GM18868 (cell line): Measurements from ENCODE around the gene NEGR1.
A peak's percentile ranks its signal among the peaks of the same experiment; 100 is the strongest.

Source experiments
- ATAC-seq: cut with Tn5 transposase; IDR thresholded peaks from one replicate; pipeline ENCODE4 v1.9.1; 2021; ENCODE audit warnings: mild to moderate bottlenecking, moderate library complexity; ENCODE audit not compliant: unreplicated experiment

Gene NEGR1

GRCh38 chr1:71787699-71788098 is 494.6 kb downstream of the NEGR1 start:
- ATAC-seq, result no peak

DNA sequence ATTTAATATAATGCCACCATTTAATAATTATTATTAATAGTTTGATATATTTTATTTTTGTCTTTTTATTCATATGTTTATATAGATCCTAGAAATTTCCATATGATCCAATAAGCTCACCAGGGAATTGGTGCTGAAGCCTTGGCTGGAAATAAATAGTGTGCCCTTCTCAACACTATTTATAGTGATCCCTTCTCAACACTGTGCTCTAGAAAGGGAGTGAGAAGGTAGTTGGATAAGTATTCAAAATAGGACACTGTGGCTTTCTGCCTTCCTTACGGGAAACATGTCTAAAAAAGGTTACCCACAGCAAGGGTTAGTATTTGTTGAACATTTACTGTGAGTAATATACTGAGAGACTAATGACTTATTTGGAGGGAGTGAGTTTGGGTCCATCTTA is 496.1 kb downstream of the NEGR1 start:
- no peak for ATAC-seq

- ATAC-seq, result no peak
Observed at GRCh38 chr1:71785450-71785849, 496.9 kb downstream of the NEGR1 start.

- no peak for ATAC-seq
Observed at GRCh38 chr1:71785000-71785399, 497.3 kb downstream of the NEGR1 start.

DNA sequence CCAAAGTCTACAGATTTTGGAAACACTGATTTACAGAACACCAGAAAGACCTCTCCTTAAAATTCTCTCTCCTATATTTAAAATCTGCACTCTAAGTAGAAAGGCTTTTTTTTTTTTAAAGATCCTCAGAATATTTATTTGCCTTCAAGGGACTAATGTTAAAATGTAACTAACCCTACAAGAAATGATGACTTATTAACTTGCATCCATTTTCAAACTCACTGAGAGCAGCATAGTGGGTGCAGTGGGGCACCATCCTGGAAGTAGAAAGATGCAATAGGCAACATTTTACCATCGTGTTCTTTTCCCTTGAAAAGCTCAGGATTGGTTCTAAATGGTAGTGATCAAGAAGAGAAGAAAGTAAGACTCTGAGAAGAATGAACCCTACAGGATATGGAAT is 498.1 kb downstream of the NEGR1 start:
- ATAC-seq, result no peak

- ATAC-seq, result no peak
Observed at GRCh38 chr1:71783071-71783470, 499.3 kb downstream of the NEGR1 start.

DNA sequence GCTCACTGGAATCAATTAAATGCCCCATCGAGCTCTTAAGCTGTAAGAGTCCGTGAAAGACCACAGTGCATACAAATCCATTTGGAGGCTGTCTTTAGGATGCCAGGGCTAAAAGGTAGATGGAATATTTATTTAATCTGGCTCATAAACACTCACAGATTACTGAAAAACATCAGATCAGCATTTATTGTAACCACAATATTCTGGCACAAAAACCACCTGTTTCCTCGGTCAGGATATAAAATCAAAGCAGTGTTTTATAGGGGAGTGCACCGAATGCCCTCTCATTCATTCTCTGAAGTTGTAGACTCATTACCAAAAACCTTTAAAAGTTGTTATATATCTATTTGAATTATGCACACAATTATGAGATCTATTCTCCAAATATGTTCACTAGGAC is 500.9 kb downstream of the NEGR1 start:
- no peak for ATAC-seq

DNA sequence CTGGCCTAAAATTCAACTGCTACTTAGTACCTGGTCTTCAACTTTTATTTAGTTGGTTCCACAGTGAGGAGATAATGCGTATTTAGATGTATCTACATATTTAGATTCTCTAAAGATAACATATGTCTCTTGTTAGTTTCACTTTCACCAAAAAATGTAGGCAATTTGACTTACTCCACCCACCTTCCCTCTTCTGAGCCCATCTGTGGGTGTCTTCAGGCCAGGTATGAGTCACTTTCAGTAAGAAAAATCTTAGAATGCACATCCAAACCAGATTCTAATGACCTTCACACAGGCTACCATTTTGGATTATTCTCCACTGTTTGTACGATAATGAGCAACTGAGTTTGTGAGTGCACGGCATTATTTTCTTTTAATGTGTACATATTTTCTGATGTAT is 501.7 kb downstream of the NEGR1 start:
- peak; percentile 83 for ATAC-seq

DNA sequence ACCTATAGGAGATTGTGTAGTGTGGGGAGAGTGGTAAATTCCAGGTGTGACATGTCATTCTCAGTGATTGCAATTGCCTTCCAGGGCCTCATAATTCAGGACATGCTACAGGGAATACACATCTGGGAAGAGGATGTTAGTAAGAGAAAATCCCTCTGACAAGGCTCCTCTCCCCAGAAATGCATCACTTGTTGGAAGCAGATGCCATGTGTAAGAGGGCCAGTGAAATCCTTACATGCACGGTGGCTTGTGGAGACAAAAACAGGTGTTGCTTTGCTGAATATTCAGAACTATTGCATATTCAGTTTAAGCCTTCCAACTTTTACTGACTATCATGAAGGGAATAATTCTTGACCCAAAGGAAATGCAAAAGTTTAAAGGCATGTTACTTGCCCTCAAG is 503.4 kb downstream of the NEGR1 start:
- no peak for ATAC-seq

- no peak for ATAC-seq
Observed at GRCh38 chr1:71777094-71777493, 505.2 kb downstream of the NEGR1 start.

DNA sequence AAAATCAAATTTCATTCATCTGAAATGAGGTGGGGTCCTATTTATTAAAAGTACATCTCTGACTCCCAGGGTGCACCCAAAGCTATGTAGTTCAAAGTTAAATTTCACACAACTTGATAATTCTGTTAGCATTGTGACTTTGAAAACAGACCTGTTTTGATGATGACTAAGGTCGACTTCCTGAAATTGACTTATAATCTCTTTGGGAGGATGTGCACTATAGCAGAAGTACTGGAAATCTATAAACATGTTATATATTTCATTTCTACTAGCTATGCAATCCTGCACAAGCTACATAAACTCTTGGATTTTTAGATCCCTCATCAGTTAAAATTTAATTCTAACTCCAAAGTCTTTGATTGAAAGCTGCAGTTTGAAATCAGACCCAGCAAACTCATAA is 507.6 kb downstream of the NEGR1 start:
- ATAC-seq, result no peak

DNA sequence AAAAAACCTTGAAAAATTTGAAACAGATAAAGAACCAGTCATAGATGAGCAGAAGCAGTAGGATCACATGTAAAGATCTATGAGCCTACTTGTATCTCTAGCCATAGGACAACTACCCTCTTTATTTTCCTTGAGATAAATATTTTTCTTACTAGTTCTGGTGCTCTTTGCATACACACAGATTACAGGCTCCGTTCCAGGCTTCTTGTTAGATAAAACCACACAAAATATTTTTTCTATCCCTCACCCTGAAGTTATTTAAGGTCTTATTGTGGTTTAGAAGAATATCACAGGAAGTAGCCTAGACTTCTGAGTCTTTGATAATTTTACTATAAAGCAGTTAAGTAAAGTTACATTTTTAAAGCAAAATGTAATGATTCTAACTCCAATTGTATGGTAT is 512.2 kb downstream of the NEGR1 start:
- ATAC-seq, result no peak

DNA sequence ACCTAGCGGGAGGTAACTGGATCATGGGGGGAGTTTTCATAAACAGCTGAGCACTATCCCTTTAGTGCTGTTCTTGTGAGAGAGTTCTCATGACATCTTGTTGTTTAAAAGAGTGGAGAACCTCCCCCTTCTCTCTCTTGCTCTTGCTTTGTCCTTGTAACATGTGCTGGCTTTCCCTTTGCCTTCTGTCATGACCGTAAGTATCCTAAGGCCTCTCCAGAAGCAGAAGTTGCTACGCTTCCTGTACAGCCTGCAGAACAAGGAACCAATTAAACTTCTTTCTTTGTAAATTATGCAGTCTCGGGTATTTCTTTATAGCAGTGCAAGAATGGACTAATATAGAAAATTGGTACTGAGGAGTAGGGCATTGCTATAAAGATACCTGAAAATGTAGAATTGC is 515.6 kb downstream of the NEGR1 start:
- ATAC-seq, result no peak

GRCh38 chr1:71762514-71763255 is 519.7 kb downstream of the NEGR1 start:
- ATAC-seq, result no peak

- no peak for ATAC-seq
Observed at GRCh38 chr1:71755441-71755840, 526.9 kb downstream of the NEGR1 start.

DNA sequence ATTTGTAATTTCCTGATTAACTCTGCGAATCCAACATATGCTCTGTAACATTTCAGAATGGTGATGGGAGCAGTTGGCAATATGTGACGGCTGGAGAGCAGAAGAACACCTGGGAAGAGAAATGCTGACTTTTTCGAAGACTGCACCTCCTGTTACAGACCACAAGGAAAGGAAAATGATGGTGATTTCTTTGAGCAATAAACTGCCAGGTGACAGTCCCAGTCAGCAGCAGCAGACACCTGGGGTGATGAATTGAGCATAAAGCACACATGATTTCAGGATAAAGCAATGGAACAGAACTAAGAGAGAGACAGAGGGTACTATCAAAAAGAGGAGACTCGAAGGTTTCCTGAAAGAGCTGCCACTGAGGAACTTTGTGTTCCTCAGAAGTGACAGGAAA is 528.6 kb downstream of the NEGR1 start:
- ATAC-seq, result no peak

DNA sequence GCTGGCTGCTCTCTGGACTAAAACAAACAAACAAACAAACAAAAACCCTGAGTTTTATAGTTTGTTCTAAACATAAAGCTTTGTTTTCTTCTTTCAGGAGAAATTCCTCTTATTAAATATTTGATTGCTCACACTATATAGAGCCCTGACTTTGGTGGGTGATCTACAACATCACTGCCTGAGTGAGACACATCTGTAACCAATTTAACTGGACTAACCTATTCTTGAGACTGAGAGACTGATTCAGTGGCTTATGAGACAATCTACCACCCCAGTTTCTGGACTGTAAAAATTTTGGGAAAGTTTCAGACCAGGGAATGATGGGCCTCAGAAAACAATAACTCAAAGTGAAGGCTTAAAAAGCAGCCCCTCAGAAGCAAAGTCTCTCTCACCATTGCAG is 537.0 kb downstream of the NEGR1 start:
- no peak for ATAC-seq

DNA sequence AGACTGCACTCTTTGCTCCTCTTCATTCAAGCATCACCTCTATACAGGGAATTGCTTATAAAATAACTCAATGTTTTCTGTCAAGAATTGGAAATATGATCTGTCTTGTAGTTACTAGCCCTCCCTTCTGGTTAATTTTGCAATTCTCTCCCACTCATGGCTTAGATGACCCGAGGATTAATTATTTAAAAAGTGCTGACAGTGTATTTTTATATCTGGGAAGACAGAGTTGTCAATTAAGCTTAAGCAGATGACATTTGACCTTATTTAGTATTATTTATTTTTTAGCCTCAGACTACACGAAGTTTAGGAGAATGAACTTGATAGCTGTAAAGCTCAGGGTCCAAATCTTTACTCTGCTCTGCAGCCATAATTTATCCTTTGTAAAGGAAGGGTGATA is 538.5 kb downstream of the NEGR1 start:
- no peak for ATAC-seq

GRCh38 chr1:71738910-71739309 is 543.4 kb downstream of the NEGR1 start:
- ATAC-seq, result no peak

DNA sequence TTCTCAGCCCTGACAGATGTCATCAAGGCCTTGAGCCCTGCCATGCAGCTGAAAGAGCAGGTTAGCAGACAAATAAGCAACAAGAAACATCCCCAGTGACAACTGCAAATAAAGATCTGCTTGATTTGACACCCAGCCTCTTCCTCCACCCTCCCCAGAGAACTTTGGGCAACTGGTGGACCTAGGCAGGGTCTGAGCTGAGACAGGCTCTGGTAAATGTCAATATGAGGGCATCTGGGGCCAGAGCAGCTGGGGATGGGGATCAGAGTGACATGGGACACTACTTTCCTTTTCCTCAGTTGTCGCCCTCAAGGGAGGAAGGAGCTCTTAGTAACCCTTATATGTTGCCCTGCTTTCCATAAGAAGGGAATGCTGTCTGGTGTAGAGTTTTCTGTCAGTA is 544.1 kb downstream of the NEGR1 start:
- no peak for ATAC-seq

DNA sequence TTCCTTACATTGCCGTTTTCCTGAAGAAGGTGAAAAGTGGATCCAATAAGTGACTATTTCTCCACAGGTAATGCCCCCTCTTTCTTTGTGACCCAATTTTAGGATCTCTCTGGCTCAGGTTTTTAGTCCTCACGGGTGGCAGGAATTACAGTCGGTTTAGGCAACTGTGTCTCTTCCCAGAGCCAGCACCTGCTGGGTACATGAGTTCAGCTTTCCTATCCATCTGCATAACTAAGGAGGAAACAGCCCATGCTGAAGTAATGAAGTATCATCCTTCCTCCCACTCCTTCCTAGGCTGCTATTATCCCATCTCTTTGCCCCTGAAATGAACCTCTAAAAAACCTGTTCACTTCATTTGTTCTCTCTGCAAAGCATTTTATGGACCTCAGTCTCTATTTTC is 544.6 kb downstream of the NEGR1 start:
- no peak for ATAC-seq

- no peak for ATAC-seq
Observed at GRCh38 chr1:71733121-71733520, 549.2 kb downstream of the NEGR1 start.

DNA sequence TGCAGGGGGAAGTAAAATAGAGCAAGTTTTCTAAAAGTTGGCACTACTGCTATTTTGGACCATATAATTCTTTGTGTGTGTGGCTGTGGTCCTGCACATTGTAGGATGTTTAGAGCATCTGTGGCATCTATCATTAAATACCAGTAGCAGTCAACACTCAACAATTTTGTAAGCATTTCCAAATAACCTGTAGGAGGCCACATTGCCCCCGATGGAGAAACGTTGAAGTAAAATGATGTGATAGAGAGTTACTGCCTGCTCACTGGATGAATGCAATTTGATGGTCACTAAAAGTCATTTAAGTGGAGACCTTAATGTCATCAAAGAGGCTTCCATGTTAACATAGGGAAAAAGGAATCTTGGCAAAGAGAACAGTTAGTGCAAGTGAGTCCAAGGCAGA is 560.8 kb downstream of the NEGR1 start:
- ATAC-seq, result no peak
